ENCODE data around the gene ACSF3. TPM values are rescaled to one million over a fixed set of nuclear protein-coding genes. Genes with fewer than 3 reads are reported as not detected.

Gene ACSF3
- total RNA-seq, 1 experiment from 2014 or later = 74.5 TPM

GRCh38 chr16:89197633-89198416 lies 104.2 kb downstream of the ACSF3 start:
- ChIA-PET POLR2A (interaction anchor here (1.8 kb wide), 1 partner anchor 27 kb away, joined by 4 read pairs; the partner anchor contains the start of gene CDH15), CTCF (no interaction called here), RAD21 (ENCODE audit: low non-redundant PET in 1 of 2, low total read pairs in 2 of 2, uncharacterized antibody in 2 of 2, unreplicated experiment in 2 of 2) (no interaction called here)
- no peak overlapping the region for H2AFZ ChIP-seq (ENCODE audit: low read depth, low read length, poor library complexity, severe bottlenecking)
- H3K36me3 ChIP-seq (ENCODE audit: control insufficient read depth in 1 of 2, insufficient read depth in 2 of 2, low read length in 2 of 2) = no peaks in the 10 kb centered on the region
- H3K9ac ChIP-seq (ENCODE audit: low read length) = no peak overlapping the region
- H4K20me1 ChIP-seq (ENCODE audit: insufficient read depth) = no peaks in the 10 kb centered on the region
- no peaks in the 10 kb centered on the region for H3K79me2 ChIP-seq (ENCODE audit: insufficient read depth, low read length)
- no peak for TF ChIP-seq REST (IDR thresholded peaks at IDR 0.05; ENCODE audit: low read depth)
- no peak for TF ChIP-seq CEBPB (IDR thresholded peaks at IDR 0.05; ENCODE audit: low read depth)
- no peak for TF ChIP-seq CBX3 (IDR thresholded peaks at IDR 0.05; ENCODE audit: low read depth)
- no peak for TF ChIP-seq ZBTB33 (IDR thresholded peaks at IDR 0.05; ENCODE audit: extremely low read depth, insufficient replicate concordance, low read length)
- TF ChIP-seq YY1 (IDR thresholded peaks at IDR 0.05; ENCODE audit: extremely low read depth, insufficient replicate concordance, low read depth, low read length) = no peak
- no peak for TF ChIP-seq TCF7L2 (IDR thresholded peaks at IDR 0.05; ENCODE audit: borderline replicate concordance, extremely low read depth, insufficient read depth, insufficient read length)
- no peak for TF ChIP-seq SIN3A (IDR thresholded peaks at IDR 0.05; ENCODE audit: low read depth)
- no peak for TF ChIP-seq MAX (IDR thresholded peaks at IDR 0.05)
- TF ChIP-seq EGR1 (IDR thresholded peaks at IDR 0.05; ENCODE audit: low read depth) = no peak
- no peak for TF ChIP-seq POLR2A (IDR thresholded peaks at IDR 0.05; ENCODE audit: borderline replicate concordance, extremely low read depth, insufficient read depth, insufficient read length)
- TF ChIP-seq SP1 (IDR thresholded peaks at IDR 0.05; ENCODE audit: low read depth) = no peak
- no peak for TF ChIP-seq EZH2 (IDR thresholded peaks at IDR 0.05)
- TF ChIP-seq CTCF (IDR thresholded peaks at IDR 0.05 in 2 of 3, conservative IDR thresholded peaks at IDR 0.05 in 1 of 3; ENCODE audit: borderline replicate concordance in 1 of 3, insufficient read depth in 1 of 3, low read depth in 2 of 3, low read length in 2 of 3) = no peak
- no peak for TF ChIP-seq ELF1 (IDR thresholded peaks at IDR 0.05; ENCODE audit: borderline replicate concordance, low read depth)
- DNase-seq (ENCODE audit: low read depth, low spot score) = no peak
- H3K27me3 ChIP-seq (ENCODE audit: insufficient read depth, low read length) = no peaks in the 10 kb centered on the region
- H3K9me3 ChIP-seq (ENCODE audit: control insufficient read depth in 1 of 2, insufficient read depth in 1 of 2, low read depth in 1 of 2, low read length in 2 of 2) = no peaks in the 10 kb centered on the region
- intact Hi-C loops (cut with micrococcal nuclease) = no loop called here
- no peak overlapping the region for H3K4me3 ChIP-seq (replicated peaks in 1 of 2; ENCODE audit: low read depth in 1 of 2, low read length in 2 of 2)
- ATAC-seq = no peak
- no peaks in the 10 kb centered on the region for H3K9me2 ChIP-seq (ENCODE audit: insufficient read depth)
- H3K27ac ChIP-seq (ENCODE audit: low read depth, low read length) = no peak overlapping the region
- BruUV-seq (replicated peaks) = no TSS peak
- H3K4me2 ChIP-seq (ENCODE audit: low read length) = no peak overlapping the region
- H3K4me1 ChIP-seq (ENCODE audit: control insufficient read depth in 1 of 2, insufficient read depth in 2 of 2, low read length in 2 of 2) = peaks cover 5 to 30% of the 10 kb centered on the region in 2 experiments
